A549 (cell line): ENCODE data around the gene OGFOD1.

Experiments used
- BHLHE40 ChIP-seq: IDR thresholded peaks from 2 replicates; pipeline ENCODE4 v1.6.1; 2012; ENCODE audit warnings: low read depth, low read length, inconsistent platforms
- JUN ChIP-seq, 2 experiments: fragments of >200 bp; sonication (Bioruptor Twin); formaldehyde crosslinking; IDR thresholded peaks; 2 replicates in 1 of 2; 3 replicates in 1 of 2; pipeline ENCODE4 v1.6.1; 2016 to 2017
- TF ChIP-seq, protein P1 (sequence below): fragments of 450-650 bp; IDR thresholded peaks from 2 replicates; pipeline ENCODE4 v1.6.1; 2014; ENCODE audit warnings: antibody characterized with exemption

DNA sequence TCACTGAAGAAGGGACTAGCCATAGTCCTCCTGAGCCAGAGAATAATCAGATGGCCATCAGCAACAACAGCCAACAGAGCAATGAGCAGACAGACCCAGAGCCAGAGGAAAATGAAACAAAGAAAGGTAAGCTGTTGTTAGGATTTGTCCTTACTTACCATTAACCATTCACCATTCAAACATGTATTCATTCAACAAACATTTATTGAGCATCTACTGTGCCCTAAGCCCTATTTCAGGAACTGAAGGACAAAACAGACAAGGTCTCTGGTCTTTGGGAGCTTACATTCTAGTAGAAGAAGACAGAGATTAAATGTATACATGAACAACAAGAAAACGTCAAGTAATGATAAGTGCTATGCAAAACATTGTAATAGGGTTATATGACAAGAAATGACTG is 19.3 kb downstream of the OGFOD1 start:
- no peak for TF ChIP-seq JUN (IDR thresholded peaks at IDR 0.05)
- TF ChIP-seq BHLHE40: no peak
- TF ChIP-seq, protein P1, sequence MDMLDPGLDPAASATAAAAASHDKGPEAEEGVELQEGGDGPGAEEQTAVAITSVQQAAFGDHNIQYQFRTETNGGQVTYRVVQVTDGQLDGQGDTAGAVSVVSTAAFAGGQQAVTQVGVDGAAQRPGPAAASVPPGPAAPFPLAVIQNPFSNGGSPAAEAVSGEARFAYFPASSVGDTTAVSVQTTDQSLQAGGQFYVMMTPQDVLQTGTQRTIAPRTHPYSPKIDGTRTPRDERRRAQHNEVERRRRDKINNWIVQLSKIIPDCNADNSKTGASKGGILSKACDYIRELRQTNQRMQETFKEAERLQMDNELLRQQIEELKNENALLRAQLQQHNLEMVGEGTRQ: no peak
